Fibroblast of lung (primary cell): ENCODE data around the gene ARSK.
"Not testable (repeated sequence)": the region's sequence is repeated elsewhere in the genome, so short reads cannot be mapped to it uniquely, and the experiment has no call there.

ENCODE experiments used
- EZH2 ChIP-seq: IDR thresholded peaks from 2 replicates; pipeline ENCODE4 v1.5.1; 2012; ENCODE audit warnings: low read length, control low read depth, mild to moderate bottlenecking; ENCODE audit errors: missing control alignments
- TF ChIP-seq, protein P1 (sequence below), 2 donors: IDR thresholded peaks in 1 of 2; conservative IDR thresholded peaks in 1 of 2; 1 replicate in 1 of 2; 2 replicates in 1 of 2; pipeline ENCODE4 v1.5.1; 2011 to 2012; ENCODE audit warnings: low read length in 2 of 2, control low read depth in 1 of 2, inconsistent platforms in 1 of 2, low read depth in 1 of 2, mild to moderate bottlenecking in 1 of 2

DNA sequence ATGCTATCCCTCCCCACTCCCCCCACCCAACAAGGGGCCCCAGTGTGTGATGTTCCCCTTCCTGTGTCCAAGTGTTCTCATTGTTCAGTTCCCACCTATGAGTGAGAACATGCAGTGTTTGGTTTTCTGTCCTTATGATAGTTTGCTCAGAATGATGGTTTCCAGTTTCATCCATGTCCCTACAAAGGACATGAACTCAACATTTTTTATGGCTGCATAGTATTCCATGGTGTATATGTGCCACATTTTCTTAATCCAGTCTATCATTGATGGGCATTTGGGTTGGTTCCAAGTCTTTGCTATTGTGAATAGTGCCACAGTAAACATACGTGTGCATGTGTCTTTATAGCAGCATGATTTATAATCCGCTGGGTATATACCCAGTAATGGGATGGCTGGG, 78.0 kb downstream of the ARSK start:
- TF ChIP-seq, protein P1, sequence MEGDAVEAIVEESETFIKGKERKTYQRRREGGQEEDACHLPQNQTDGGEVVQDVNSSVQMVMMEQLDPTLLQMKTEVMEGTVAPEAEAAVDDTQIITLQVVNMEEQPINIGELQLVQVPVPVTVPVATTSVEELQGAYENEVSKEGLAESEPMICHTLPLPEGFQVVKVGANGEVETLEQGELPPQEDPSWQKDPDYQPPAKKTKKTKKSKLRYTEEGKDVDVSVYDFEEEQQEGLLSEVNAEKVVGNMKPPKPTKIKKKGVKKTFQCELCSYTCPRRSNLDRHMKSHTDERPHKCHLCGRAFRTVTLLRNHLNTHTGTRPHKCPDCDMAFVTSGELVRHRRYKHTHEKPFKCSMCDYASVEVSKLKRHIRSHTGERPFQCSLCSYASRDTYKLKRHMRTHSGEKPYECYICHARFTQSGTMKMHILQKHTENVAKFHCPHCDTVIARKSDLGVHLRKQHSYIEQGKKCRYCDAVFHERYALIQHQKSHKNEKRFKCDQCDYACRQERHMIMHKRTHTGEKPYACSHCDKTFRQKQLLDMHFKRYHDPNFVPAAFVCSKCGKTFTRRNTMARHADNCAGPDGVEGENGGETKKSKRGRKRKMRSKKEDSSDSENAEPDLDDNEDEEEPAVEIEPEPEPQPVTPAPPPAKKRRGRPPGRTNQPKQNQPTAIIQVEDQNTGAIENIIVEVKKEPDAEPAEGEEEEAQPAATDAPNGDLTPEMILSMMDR (conservative IDR thresholded peaks at IDR 0.05 in 1 of 2, IDR thresholded peaks at IDR 0.05 in 1 of 2; ENCODE audit: low read depth in 1 of 2, low read length in 2 of 2) = not testable (repeated sequence)
- TF ChIP-seq EZH2 = not testable (repeated sequence)
